Measurements from ENCODE around the gene PMCH. TPM values are rescaled to one million over a fixed set of nuclear protein-coding genes. Genes with fewer than 3 reads are reported as not detected.

Gene PMCH
- polyA plus RNA-seq, 1 experiment = not detected

- Histone ChIP-seq H3K4me3 (ENCODE audit: low read depth, low read length) (no peak overlapping the region), H3K9me3 (ENCODE audit: control insufficient read depth, insufficient read depth, low read length) (no peaks in the 10 kb centered on the region), H3K27me3 (ENCODE audit: control insufficient read depth, insufficient read depth, low read length) (no peaks in the 10 kb centered on the region), H3K27ac (ENCODE audit: low read depth, low read length) (no peak overlapping the region)
- TF ChIP-seq CTCF (IDR thresholded peaks at IDR 0.05; ENCODE audit: low read depth, low read length) = no peak
- ChIA-PET CTCF (no interaction called here), POLR2A (no interaction called here)
- no peak for DNase-seq (ENCODE audit: low read depth, low spot score)
These were observed 3.9 kb upstream of the PMCH start for GRCh38 chr12:102201436-102202061.

GRCh38 chr12:102195826-102196225, 1.8 kb downstream of the PMCH start:
- Histone ChIP-seq H3K27ac (ENCODE audit: low read depth, low read length) (no peak overlapping the region), H3K9me3 (ENCODE audit: control insufficient read depth, insufficient read depth, low read length) (no peaks in the 10 kb centered on the region), H3K27me3 (ENCODE audit: control insufficient read depth, insufficient read depth, low read length) (no peaks in the 10 kb centered on the region), H3K4me3 (ENCODE audit: low read depth, low read length) (no peak overlapping the region)
- no peak for DNase-seq (ENCODE audit: low read depth, low spot score)
- no peak for TF ChIP-seq CTCF (IDR thresholded peaks at IDR 0.05; ENCODE audit: low read depth, low read length)
- ChIA-PET POLR2A (no interaction called here), CTCF (no interaction called here)

GRCh38 chr12:102182635-102183034, 15.0 kb downstream of the PMCH start:
- Histone ChIP-seq H3K9me3 (ENCODE audit: control insufficient read depth, insufficient read depth, low read length) (no peaks in the 10 kb centered on the region), H3K27me3 (ENCODE audit: control insufficient read depth, insufficient read depth, low read length) (no peaks in the 10 kb centered on the region), H3K27ac (ENCODE audit: low read depth, low read length) (no peak overlapping the region), H3K4me3 (ENCODE audit: low read depth, low read length) (no peak overlapping the region)
- DNase-seq (ENCODE audit: low read depth, low spot score) = no peak
- ChIA-PET CTCF (interaction anchor here (0.9 kb wide), 1 partner anchor 302 kb away, joined by 5 read pairs; no protein-coding TSS in a partner anchor), POLR2A (no interaction called here)
- TF ChIP-seq CTCF (IDR thresholded peaks at IDR 0.05; ENCODE audit: low read depth, low read length) = no peak

GRCh38 chr12:102174761-102175160, 22.9 kb downstream of the PMCH start:
- Histone ChIP-seq H3K9me3 (ENCODE audit: control insufficient read depth, insufficient read depth, low read length) (no peaks in the 10 kb centered on the region), H3K27me3 (ENCODE audit: control insufficient read depth, insufficient read depth, low read length) (no peaks in the 10 kb centered on the region), H3K4me3 (ENCODE audit: low read depth, low read length) (no peak overlapping the region), H3K27ac (ENCODE audit: low read depth, low read length) (no peak overlapping the region)
- POLR2A ChIA-PET = no interaction called here
- DNase-seq (ENCODE audit: low read depth, low spot score) = no peak
- TF ChIP-seq CTCF (IDR thresholded peaks at IDR 0.05; ENCODE audit: low read depth, low read length) = no peak
- CTCF ChIA-PET = no interaction called here

GRCh38 chr12:102174117-102174516, 23.5 kb downstream of the PMCH start:
- H3K4me3 ChIP-seq (ENCODE audit: low read depth, low read length) = no peak overlapping the region
- no peaks in the 10 kb centered on the region for H3K9me3 ChIP-seq (ENCODE audit: control insufficient read depth, insufficient read depth, low read length)
- DNase-seq (ENCODE audit: low read depth, low spot score) = no peak
- no peak for TF ChIP-seq CTCF (IDR thresholded peaks at IDR 0.05; ENCODE audit: low read depth, low read length)
- no peaks in the 10 kb centered on the region for H3K27me3 ChIP-seq (ENCODE audit: control insufficient read depth, insufficient read depth, low read length)
- no peak overlapping the region for H3K27ac ChIP-seq (ENCODE audit: low read depth, low read length)
- CTCF ChIA-PET = no interaction called here
- POLR2A ChIA-PET = no interaction called here

All from AG04450 (cell line).